Hippocampal formation (tissue), 2 donors: ENCODE measurements around the gene ACADL.

Experiments
- DNase-seq, 2 donors: peaks; one replicate each; lab custom pipeline; 2025; lab: John Stamatoyannopoulos, UW

The ACADL gene

GRCh38 chr2:210170446-210171303, 54.6 kb downstream of the ACADL start:
- peak; percentile 90 to 97 for DNase-seq

GRCh38 chr2:210170196-210170445, 55.1 kb downstream of the ACADL start:
- DNase-seq = no peak

GRCh38 chr2:210169516-210170195, 55.6 kb downstream of the ACADL start:
- DNase-seq = peak in 1 of 2 donors; percentile 66

GRCh38 chr2:210167227-210167626, 58.0 kb downstream of the ACADL start:
- DNase-seq = no peak

- DNase-seq = no peak
Measured at GRCh38 chr2:210162466-210163124, 62.7 kb downstream of the ACADL start.

- no peak for DNase-seq
Measured at GRCh38 chr2:210159059-210159458, 66.2 kb downstream of the ACADL start.

- DNase-seq = no peak
Measured at GRCh38 chr2:210158236-210158635, 67.0 kb downstream of the ACADL start.

- DNase-seq = no peak
Measured at GRCh38 chr2:210157526-210157925, 67.7 kb downstream of the ACADL start.

- no peak for DNase-seq
Measured at GRCh38 chr2:210147614-210148013, 77.6 kb downstream of the ACADL start.
